GM08714 (cell line): ENCODE data around the gene PUS1.

Experiments
- H3K4me3 ChIP-seq: fragments of 200-500 bp; sonication (Bioruptor generic); 2 replicates; pipeline ENCODE4 v1.5.1; 2014; ENCODE audit warnings: mild to moderate bottlenecking, low read length, inconsistent platforms
- ZNF274 ChIP-seq: IDR thresholded peaks from 2 replicates; pipeline ENCODE4 v1.6.1; 2012; ENCODE audit warnings: mild to moderate bottlenecking, low read depth, low read length

The PUS1 gene

DNA sequence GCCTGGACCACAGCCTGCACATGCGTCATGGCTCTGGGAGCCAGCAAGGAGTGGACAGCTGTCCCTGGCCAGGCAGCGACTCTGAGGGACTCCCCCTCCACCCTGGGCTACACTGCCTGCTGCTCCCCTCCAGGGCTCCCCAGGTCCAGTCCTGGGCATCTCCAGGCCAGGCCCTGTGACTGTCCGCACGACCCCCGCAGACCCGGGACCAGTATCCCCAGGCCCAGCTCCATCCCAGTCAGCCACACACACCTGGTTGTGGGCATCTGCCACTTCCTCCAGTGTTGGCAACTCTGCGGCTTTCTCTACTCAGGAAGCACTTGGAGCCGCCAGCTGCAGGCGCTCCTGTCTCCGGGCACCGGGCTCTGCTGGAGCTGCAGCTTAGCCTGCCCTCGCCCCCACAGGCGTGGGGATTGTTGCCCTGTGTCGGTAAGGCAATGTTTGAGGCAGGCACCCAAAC lies 32.2 kb upstream of the PUS1 start:
- H3K4me3 ChIP-seq: no peak overlapping the region
- TF ChIP-seq ZNF274: no peak

GRCh38 chr12:131897276-131897675 lies 31.8 kb upstream of the PUS1 start:
- no peak overlapping the region for H3K4me3 ChIP-seq

DNA sequence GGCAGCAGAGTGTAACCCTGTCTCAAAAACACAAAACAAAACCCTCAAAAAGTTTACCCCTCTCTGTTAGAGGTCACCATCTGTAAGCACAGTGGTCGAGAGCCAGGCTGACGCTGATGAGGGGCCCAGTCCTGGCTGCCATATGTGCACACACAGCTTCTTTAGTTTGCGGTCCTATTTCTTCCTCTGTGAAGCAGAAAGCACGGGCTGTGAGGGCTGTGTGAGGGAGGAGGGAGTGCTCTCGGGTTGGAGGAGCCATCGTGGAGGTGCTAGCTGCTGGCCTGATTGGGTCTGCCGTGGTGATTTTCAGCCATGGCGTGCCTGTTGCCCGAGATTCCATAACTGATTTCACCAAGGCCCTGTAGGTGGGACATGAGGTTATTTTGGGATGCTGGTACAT lies 31.2 kb upstream of the PUS1 start:
- no peak for TF ChIP-seq ZNF274
- no peak overlapping the region for H3K4me3 ChIP-seq

More at GRCh38 chr12:131897276-131897675, 31.8 kb upstream of the PUS1 start:
- no peak for TF ChIP-seq ZNF274

- H3K4me3 ChIP-seq: no peak overlapping the region
- TF ChIP-seq ZNF274: no peak
Measured at GRCh38 chr12:131900397-131900796, 28.7 kb upstream of the PUS1 start.

GRCh38 chr12:131901431-131902331 lies 27.4 kb upstream of the PUS1 start:
- TF ChIP-seq ZNF274: no peak
- no peak overlapping the region for H3K4me3 ChIP-seq

GRCh38 chr12:131902332-131903241 lies 26.5 kb upstream of the PUS1 start:
- no peak overlapping the region for H3K4me3 ChIP-seq
- TF ChIP-seq ZNF274: no peak

DNA sequence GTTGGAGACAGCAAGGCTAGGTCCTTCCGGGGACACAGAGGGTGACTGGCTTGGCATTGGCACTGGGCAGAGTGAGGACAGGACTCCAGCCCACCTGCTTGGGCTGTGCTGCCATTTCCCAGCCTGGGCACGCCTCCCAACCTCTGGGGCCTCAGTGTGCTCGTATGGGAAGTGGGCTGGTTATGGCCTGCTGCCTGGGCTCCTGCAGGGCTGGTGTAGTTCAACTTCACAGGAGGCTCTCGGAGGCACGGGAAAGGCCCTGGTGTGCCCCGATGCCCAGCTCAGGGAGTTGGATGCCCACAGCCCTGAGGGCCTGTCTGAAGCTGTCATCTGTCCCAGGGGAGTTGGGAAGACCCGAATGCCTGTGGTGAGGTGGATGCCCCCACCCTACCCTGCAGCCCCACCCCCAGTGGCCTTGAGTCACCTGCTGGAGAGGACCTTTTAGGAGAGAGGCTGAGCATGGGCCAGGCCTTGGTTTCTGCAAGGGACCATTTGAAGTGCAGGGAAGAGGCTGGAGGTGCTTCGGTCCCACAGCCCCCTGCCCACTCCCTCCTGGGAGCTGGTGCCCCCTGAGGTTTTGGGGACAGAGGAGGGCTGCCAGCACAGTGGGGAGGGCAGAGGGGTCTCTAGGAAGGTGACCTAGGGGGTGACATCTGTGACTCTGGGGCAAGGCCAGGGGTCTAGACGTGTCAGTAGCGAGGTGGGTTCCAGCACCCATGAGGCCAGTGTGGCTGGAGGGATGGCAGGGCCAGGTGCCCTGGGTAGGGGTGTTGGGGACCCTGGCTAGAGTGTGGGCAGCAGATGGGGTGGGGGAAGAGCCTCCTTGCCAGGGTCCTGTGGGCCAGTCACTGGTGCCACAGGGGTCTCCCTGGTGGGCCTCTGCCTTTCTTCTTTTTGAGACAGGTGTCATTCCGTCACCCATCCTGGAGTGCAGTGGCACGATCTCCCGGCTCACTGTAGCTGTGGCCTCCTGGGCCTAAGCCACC lies 25.5 kb upstream of the PUS1 start:
- TF ChIP-seq ZNF274: no peak
- H3K4me3 ChIP-seq: no peak overlapping the region

- no peak for TF ChIP-seq ZNF274
- H3K4me3 ChIP-seq: no peak overlapping the region
Measured at GRCh38 chr12:131904346-131904745, 24.7 kb upstream of the PUS1 start.

GRCh38 chr12:131905081-131905629 lies 23.9 kb upstream of the PUS1 start:
- no peak for TF ChIP-seq ZNF274
- H3K4me3 ChIP-seq: no peak overlapping the region

- TF ChIP-seq ZNF274: no peak
- H3K4me3 ChIP-seq: no peak overlapping the region
Measured at GRCh38 chr12:131905630-131906091, 23.4 kb upstream of the PUS1 start.

- no peak for TF ChIP-seq ZNF274
Measured at GRCh38 chr12:131907379-131908091, 21.5 kb upstream of the PUS1 start.

More at GRCh38 chr12:131907379-131908091, 21.5 kb upstream of the PUS1 start:
- no peak overlapping the region for H3K4me3 ChIP-seq
